Breast epithelium (tissue), 3 donors: Measurements from ENCODE around the gene CEND1.

Source experiments
- POLR2A ChIP-seq: fragments of 450-650 bp; IDR thresholded peaks from one replicate; pipeline ENCODE4 v1.6.1; 2016; ENCODE audit warnings: antibody characterized with exemption, mild to moderate bottlenecking, moderate library complexity
- POLR2AphosphoS5 ChIP-seq, 3 donors: sonication (generic); formaldehyde crosslinking; IDR thresholded peaks; one replicate each; pipeline ENCODE4 v1.6.1; 2017; ENCODE audit warnings: antibody characterized with exemption in 3 of 3
- TF ChIP-seq, protein P1 (sequence below), 3 donors: fragments of 450-650 bp; IDR thresholded peaks; one replicate each; pipeline ENCODE4 v1.5.1; 2016 to 2017; ENCODE audit warnings: antibody characterized with exemption in 3 of 3, mild to moderate bottlenecking in 3 of 3, moderate library complexity in 3 of 3

- TF ChIP-seq POLR2A: no peak
- TF ChIP-seq, protein P1, sequence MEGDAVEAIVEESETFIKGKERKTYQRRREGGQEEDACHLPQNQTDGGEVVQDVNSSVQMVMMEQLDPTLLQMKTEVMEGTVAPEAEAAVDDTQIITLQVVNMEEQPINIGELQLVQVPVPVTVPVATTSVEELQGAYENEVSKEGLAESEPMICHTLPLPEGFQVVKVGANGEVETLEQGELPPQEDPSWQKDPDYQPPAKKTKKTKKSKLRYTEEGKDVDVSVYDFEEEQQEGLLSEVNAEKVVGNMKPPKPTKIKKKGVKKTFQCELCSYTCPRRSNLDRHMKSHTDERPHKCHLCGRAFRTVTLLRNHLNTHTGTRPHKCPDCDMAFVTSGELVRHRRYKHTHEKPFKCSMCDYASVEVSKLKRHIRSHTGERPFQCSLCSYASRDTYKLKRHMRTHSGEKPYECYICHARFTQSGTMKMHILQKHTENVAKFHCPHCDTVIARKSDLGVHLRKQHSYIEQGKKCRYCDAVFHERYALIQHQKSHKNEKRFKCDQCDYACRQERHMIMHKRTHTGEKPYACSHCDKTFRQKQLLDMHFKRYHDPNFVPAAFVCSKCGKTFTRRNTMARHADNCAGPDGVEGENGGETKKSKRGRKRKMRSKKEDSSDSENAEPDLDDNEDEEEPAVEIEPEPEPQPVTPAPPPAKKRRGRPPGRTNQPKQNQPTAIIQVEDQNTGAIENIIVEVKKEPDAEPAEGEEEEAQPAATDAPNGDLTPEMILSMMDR (IDR thresholded peaks at IDR 0.05): no peak
- TF ChIP-seq POLR2AphosphoS5 (IDR thresholded peaks at IDR 0.05): no peak
Measured at GRCh38 chr11:776561-777287, 13.2 kb downstream of the CEND1 start.
